ENCODE measurements around the gene DGCR2. TPM values are rescaled to one million over a fixed set of nuclear protein-coding genes. Genes with fewer than 3 reads are reported as not detected.
"Not testable (repeated sequence)": the region's sequence is repeated elsewhere in the genome, so short reads cannot be mapped to it uniquely, and the experiment has no call there.

DGCR2 gene
- total RNA-seq, 1 donor = 43.4 TPM

DNA sequence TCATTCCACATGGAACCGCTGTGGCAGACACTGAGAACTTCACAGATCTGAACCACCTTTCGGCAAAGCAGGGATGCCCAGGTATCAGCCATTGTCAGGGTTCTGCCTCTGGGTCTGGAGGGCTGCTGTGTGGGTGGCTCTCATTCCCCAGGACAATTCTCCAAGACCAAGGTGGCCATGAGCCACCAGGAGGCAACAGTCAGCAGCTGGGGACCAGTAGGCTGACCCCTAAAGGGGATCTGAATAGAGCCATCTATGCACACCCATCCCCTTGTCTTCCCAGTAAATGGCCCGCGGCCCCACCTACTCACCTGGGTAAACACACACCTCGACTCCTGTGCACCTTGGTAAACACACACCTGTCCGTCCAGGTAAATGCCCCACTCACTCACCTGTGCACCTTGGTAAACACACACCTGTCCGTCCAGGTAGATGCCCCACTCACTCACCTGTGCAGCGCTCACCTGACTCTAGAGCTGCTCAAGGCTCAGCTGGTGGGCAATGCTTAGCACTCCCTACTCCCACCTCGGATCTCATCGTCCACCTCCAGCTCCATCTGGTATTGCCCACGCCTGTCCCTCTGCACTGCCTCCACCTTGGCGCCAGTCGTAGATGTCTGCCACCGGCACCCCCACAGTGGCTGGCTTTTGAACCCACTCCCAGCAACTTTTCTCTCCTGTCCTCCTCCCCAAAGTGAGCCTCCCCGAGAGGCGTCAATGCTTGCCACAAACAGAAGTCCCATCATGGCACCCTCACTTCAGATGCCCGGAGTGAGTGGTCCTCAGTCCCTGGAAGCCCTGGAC lies 46.1 kb upstream of the DGCR2 start:
- Histone ChIP-seq H3K79me2 (ENCODE audit: insufficient read depth, low read length) (peaks cover 31% of the 10 kb centered on the region), H3K36me3 (ENCODE audit: insufficient read depth, low read length) (no peaks in the 10 kb centered on the region), H3K4me3 (ENCODE audit: insufficient read depth, low read length) (no peak overlapping the region), H3K4me1 (ENCODE audit: insufficient read depth, low read length) (peaks cover 19% of the 10 kb centered on the region), H3K27me3 (ENCODE audit: insufficient read depth, low read length) (peaks cover 31% of the 10 kb centered on the region), H4K20me1 (ENCODE audit: insufficient read depth, low read length) (peaks cover 7% of the 10 kb centered on the region), H3K4me2 (ENCODE audit: insufficient read depth, low read length) (no peak overlapping the region), H3K27ac (ENCODE audit: low read depth, low read length) (no peak overlapping the region), H3K9me3 (ENCODE audit: low read depth, low read length) (no peaks in the 10 kb centered on the region), H2AFZ (ENCODE audit: low read length) (no peak overlapping the region)
- TF ChIP-seq, protein P1, sequence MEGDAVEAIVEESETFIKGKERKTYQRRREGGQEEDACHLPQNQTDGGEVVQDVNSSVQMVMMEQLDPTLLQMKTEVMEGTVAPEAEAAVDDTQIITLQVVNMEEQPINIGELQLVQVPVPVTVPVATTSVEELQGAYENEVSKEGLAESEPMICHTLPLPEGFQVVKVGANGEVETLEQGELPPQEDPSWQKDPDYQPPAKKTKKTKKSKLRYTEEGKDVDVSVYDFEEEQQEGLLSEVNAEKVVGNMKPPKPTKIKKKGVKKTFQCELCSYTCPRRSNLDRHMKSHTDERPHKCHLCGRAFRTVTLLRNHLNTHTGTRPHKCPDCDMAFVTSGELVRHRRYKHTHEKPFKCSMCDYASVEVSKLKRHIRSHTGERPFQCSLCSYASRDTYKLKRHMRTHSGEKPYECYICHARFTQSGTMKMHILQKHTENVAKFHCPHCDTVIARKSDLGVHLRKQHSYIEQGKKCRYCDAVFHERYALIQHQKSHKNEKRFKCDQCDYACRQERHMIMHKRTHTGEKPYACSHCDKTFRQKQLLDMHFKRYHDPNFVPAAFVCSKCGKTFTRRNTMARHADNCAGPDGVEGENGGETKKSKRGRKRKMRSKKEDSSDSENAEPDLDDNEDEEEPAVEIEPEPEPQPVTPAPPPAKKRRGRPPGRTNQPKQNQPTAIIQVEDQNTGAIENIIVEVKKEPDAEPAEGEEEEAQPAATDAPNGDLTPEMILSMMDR (IDR thresholded peaks at IDR 0.05; ENCODE audit: extremely low read depth, low read depth, low read length) = no peak
- DNase-seq (ENCODE audit: insufficient read length, low spot score, missing footprints) = peak; percentile 53

DNA sequence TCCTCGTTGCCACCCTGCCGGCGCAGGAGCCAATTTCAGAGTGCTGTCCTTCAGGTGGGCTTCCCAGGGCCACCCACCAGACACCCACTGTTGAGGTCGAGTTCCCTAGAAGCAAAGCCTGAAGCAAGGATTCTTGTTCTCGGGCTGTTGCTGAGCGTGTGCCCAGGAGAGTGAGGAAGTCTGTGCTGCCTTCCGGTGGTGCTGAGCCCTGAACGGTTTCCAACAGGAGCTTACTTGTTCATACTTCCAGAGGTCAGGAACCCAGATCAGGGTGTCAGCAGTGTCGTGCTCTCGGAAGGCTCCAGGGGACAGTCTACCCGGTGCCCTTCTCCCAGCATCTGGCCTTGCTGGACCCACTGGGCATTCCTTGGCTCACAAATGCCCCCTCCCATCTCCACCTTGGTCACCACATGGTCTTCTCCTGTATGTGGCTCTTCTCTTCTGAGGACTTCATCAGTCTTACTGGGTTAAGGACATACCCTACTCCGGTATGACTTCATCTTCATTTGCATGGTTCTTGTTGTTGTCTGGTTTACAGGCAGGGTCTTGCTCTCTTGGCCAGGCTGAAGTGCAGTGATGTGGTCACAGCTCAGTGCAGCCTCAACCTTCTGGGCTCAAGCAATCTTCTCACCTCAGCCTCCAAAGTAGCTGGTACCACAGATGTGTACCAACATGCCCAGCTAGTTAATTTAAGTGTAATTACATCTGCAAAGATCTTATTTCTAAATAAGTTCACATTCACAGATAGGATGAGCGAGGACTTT lies 45.1 kb upstream of the DGCR2 start:
- DNase-seq (ENCODE audit: insufficient read length, low spot score, missing footprints) = peak; percentile 32
- H3K36me3 ChIP-seq (ENCODE audit: insufficient read depth, low read length) = no peaks in the 10 kb centered on the region

DNA sequence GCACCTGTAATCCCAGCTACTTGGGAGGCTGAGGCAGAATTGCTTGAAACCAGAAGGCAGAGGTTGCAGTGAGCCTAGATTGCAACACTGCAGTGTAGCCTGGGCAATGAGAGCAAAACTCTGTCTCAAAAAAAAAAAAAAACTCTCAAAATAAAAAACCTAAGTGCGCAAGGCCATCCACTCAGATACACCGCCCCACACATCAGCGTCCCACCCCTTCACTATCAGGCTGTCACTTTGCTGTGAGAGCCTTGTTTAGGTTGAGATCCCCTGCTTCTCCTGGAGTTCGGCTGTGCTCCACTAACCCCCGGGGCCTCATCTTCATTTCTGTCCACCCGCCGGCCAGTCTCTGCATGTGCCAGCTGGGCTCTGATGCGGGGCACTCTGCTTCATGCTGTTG lies 44.2 kb upstream of the DGCR2 start:
- H4K20me1 ChIP-seq (ENCODE audit: insufficient read depth, low read length) = no peaks in the 10 kb centered on the region
- H3K79me2 ChIP-seq (ENCODE audit: insufficient read depth, low read length) = peaks cover 12% of the 10 kb centered on the region
- H3K4me1 ChIP-seq (ENCODE audit: insufficient read depth, low read length) = peaks cover 6% of the 10 kb centered on the region
- H3K4me2 ChIP-seq (ENCODE audit: insufficient read depth, low read length) = no peak overlapping the region
- peaks cover 33% of the 10 kb centered on the region for H3K27me3 ChIP-seq (ENCODE audit: insufficient read depth, low read length)
- no peaks in the 10 kb centered on the region for H3K36me3 ChIP-seq (ENCODE audit: insufficient read depth, low read length)
- H3K9me3 ChIP-seq (ENCODE audit: low read depth, low read length) = no peaks in the 10 kb centered on the region
- no peak overlapping the region for H3K27ac ChIP-seq (ENCODE audit: low read depth, low read length)
- H2AFZ ChIP-seq (ENCODE audit: low read length) = no peak overlapping the region
- no peak overlapping the region for H3K4me3 ChIP-seq (ENCODE audit: insufficient read depth, low read length)
- TF ChIP-seq, protein P1 (IDR thresholded peaks at IDR 0.05; ENCODE audit: extremely low read depth, low read depth, low read length) = no peak
- DNase-seq (ENCODE audit: insufficient read length, low spot score, missing footprints) = peak; percentile 42

More for the DNA sequence above, 45.1 kb upstream of the DGCR2 start:
- TF ChIP-seq, protein P1 (IDR thresholded peaks at IDR 0.05; ENCODE audit: extremely low read depth, low read depth, low read length) = no peak
- H3K27ac ChIP-seq (ENCODE audit: low read depth, low read length) = no peak overlapping the region
- no peak overlapping the region for H3K4me3 ChIP-seq (ENCODE audit: insufficient read depth, low read length)
- no peak overlapping the region for H3K4me2 ChIP-seq (ENCODE audit: insufficient read depth, low read length)
- H3K79me2 ChIP-seq (ENCODE audit: insufficient read depth, low read length) = peaks cover 21% of the 10 kb centered on the region
- H3K9me3 ChIP-seq (ENCODE audit: low read depth, low read length) = no peaks in the 10 kb centered on the region
- peaks cover 9% of the 10 kb centered on the region for H3K4me1 ChIP-seq (ENCODE audit: insufficient read depth, low read length)
- H2AFZ ChIP-seq (ENCODE audit: low read length) = no peak overlapping the region
- H4K20me1 ChIP-seq (ENCODE audit: insufficient read depth, low read length) = no peaks in the 10 kb centered on the region
- H3K27me3 ChIP-seq (ENCODE audit: insufficient read depth, low read length) = peaks cover 31% of the 10 kb centered on the region

DNA sequence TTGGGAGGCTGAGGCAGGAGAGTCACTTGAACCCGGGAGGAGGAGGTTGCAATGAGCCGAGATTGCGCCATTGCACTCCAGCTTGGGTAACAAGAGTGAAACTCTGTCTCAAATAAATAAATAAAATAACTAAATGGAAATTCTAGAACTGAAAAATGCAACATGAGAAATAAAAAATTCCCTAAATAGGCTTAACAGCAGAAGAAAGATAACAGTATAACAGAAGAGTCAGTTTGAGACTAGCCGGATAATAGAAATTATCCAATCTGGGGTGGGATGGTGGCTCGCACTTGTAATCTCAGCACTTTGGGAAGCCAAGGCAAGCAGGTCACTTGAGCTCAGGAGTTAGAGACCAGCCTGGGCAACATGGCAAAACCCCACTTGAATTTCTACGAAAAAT lies 42.2 kb upstream of the DGCR2 start:
- H2AFZ ChIP-seq (ENCODE audit: low read length) = no peak overlapping the region

DNA sequence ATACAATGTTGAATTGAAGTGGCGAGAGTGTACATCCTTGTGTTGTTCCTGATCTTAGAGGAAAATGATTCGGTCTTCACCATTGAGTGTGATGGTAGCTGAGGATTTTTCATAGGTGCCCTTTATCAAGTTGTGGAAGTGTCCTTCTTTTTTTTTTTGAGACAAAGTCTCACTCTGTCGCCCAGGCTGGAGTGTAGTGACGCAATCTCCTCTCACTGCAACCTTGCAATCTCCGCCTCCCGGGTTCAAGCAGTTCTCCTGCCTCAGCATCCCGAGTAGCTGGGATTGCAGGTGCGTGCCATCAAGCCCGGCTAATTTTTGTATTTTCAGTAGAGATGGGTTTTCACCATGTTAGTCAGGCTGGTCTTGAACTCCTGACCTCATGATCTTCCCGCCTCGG lies 36.4 kb upstream of the DGCR2 start:
- H3K4me1 ChIP-seq (ENCODE audit: insufficient read depth, low read length); H3K4me3 ChIP-seq (ENCODE audit: insufficient read depth, low read length); H3K27ac ChIP-seq (ENCODE audit: low read depth, low read length); H3K9me3 ChIP-seq (ENCODE audit: low read depth, low read length); H2AFZ ChIP-seq (ENCODE audit: low read length); H3K4me2 ChIP-seq (ENCODE audit: insufficient read depth, low read length); H3K27me3 ChIP-seq (ENCODE audit: insufficient read depth, low read length); H4K20me1 ChIP-seq (ENCODE audit: insufficient read depth, low read length); H3K36me3 ChIP-seq (ENCODE audit: insufficient read depth, low read length); H3K79me2 ChIP-seq (ENCODE audit: insufficient read depth, low read length): not testable (repeated sequence)
- peak; percentile 30 for DNase-seq (ENCODE audit: insufficient read length, low spot score, missing footprints)

More for the DNA sequence above, 42.2 kb upstream of the DGCR2 start:
- Histone ChIP-seq H3K27ac (ENCODE audit: low read depth, low read length) (no peak overlapping the region), H3K4me1 (ENCODE audit: insufficient read depth, low read length) (no peaks in the 10 kb centered on the region), H3K9me3 (ENCODE audit: low read depth, low read length) (no peaks in the 10 kb centered on the region), H4K20me1 (ENCODE audit: insufficient read depth, low read length) (no peaks in the 10 kb centered on the region), H3K4me2 (ENCODE audit: insufficient read depth, low read length) (no peak overlapping the region), H3K4me3 (ENCODE audit: insufficient read depth, low read length) (no peak overlapping the region), H3K79me2 (ENCODE audit: insufficient read depth, low read length) (no peaks in the 10 kb centered on the region), H3K27me3 (ENCODE audit: insufficient read depth, low read length) (peaks cover 26% of the 10 kb centered on the region), H3K36me3 (ENCODE audit: insufficient read depth, low read length) (no peaks in the 10 kb centered on the region)
- TF ChIP-seq, protein P1 (IDR thresholded peaks at IDR 0.05; ENCODE audit: extremely low read depth, low read depth, low read length) = no peak
- DNase-seq (ENCODE audit: insufficient read length, low spot score, missing footprints) = no peak
